HFF-Myc (cell line): ENCODE measurements around the gene HOXB9.

Experiments
- DNase-seq: peaks from one replicate; pipeline ENCODE4 v3.0.0-alpha.2; 2011; ENCODE audit warnings: low read depth; ENCODE audit errors: extremely low read depth
- H3K4me3 ChIP-seq: replicated peaks from 2 replicates; pipeline ENCODE4 v1.5.1; 2011; ENCODE audit warnings: low read depth, mild to moderate bottlenecking, control low read depth, low read length
- TF ChIP-seq, protein P1 (sequence below): IDR thresholded peaks from 2 replicates; pipeline ENCODE4 v1.5.1; 2012; ENCODE audit warnings: mild to moderate bottlenecking, low read depth, low read length, control low read depth; ENCODE audit errors: missing control alignments

The HOXB9 gene

DNA sequence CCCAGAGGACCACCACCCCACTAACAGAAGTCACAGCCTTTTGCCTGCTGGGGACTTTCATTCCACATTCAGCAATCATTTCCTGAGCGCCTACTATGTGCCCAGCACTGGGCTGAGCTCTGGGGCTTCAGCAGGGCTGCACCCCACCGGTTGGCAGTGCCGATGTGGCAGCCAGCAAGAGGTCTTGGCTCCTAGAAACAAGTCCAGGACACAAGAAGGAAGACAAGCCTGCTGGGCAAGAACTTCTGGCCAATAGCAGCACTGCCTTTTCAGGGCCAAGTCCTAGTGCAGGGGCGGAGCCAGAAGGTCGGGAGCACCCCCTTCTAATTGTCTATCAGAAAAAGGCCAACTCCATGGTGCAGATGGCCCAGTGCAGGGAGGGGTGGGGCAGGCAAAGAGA, 13.0 kb upstream of the HOXB9 start:
- DNase-seq: no peak
- TF ChIP-seq, protein P1, sequence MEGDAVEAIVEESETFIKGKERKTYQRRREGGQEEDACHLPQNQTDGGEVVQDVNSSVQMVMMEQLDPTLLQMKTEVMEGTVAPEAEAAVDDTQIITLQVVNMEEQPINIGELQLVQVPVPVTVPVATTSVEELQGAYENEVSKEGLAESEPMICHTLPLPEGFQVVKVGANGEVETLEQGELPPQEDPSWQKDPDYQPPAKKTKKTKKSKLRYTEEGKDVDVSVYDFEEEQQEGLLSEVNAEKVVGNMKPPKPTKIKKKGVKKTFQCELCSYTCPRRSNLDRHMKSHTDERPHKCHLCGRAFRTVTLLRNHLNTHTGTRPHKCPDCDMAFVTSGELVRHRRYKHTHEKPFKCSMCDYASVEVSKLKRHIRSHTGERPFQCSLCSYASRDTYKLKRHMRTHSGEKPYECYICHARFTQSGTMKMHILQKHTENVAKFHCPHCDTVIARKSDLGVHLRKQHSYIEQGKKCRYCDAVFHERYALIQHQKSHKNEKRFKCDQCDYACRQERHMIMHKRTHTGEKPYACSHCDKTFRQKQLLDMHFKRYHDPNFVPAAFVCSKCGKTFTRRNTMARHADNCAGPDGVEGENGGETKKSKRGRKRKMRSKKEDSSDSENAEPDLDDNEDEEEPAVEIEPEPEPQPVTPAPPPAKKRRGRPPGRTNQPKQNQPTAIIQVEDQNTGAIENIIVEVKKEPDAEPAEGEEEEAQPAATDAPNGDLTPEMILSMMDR: no peak
- no peak overlapping the region for H3K4me3 ChIP-seq

- peak; percentile 6 for DNase-seq
- no peak overlapping the region for H3K4me3 ChIP-seq
- TF ChIP-seq, protein P1: no peak
Observed at GRCh38 chr17:48637323-48638260, 11.4 kb upstream of the HOXB9 start.

GRCh38 chr17:48636177-48637018, 10.2 kb upstream of the HOXB9 start:
- peak; percentile 33 for DNase-seq
- TF ChIP-seq, protein P1: peak; percentile 63
- H3K4me3 ChIP-seq: no peak overlapping the region

DNA sequence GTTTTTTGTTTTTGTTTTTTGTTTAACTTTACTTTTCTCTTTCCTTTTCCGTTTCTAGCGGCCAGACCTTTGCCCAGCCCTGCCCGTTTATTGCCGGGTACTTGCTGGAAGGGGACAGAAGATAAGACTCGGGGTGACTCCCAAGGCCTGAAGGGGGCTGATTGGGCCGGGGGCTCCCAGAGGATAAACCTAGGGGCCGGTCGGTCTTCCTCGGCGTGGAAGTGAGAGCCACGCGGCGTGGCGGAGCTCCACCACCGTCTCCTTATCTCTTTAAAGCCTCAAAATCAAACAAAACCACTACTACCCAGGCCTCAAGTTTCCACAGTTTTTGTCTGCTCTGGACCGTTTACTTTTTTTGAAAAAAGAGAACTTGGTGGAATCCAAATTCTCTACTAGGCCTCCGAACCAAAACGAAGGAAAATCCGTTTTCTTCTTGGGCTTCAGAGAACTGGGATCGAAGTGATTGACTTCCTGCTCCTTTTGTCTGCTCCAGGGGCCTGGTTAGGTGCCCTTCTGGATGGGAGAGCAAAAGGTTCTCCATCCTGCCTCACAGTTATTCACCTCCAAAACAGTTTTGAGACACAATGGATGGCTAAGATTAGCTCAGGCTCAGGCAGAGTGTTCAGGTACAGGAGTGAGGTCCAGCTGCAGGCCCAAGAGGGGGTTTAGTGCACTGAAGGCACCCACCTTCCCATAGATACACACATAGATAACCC, 8.5 kb upstream of the HOXB9 start:
- DNase-seq: no peak
- TF ChIP-seq, protein P1: no peak
- no peak overlapping the region for H3K4me3 ChIP-seq

DNA sequence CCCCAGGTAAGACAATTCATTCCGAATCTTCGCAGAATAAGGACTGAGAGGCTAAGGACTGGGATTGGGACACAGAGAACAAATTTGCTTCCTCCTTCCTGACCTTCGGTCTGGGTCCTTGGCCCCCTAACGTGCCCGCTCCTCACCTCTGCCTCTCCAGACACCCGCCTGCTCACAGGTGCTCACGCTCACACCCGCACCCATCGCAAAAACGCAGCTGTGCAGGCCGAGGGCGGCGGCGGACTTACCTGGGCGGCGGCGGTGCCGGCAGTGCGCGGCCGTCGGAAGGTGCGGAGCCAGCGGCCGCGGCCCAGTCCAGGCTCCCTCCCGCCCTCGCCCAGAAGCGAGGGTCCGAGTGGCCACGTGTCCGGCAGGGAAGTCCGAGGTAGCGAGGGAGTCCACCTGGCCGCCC, 7.1 kb upstream of the HOXB9 start:
- DNase-seq: no peak
- TF ChIP-seq, protein P1: no peak

GRCh38 chr17:48632579-48633265, 6.6 kb upstream of the HOXB9 start:
- H3K4me3 ChIP-seq: no peak overlapping the region
- TF ChIP-seq, protein P1: no peak
- DNase-seq: no peak

More for the DNA sequence above, 7.1 kb upstream of the HOXB9 start:
- H3K4me3 ChIP-seq: no peak overlapping the region
